GM12801 (cell line): ENCODE measurements around the gene INPP5J.

Experiments
- CTCF ChIP-seq: IDR thresholded peaks from one replicate; pipeline ENCODE4 v1.5.1; 2011; ENCODE audit warnings: control low read depth; ENCODE audit not compliant: insufficient read length; ENCODE audit errors: extremely low read depth

The INPP5J gene

GRCh38 chr22:31139866-31140716 lies 17.3 kb downstream of the INPP5J start, which contains the start of gene PLA2G3:
Gene PLA2G3, minus strand, starts transcription at chr22:31140508. Its CDS starts 154 bp downstream, at chr22:31140354.
- TF ChIP-seq CTCF = no peak

- TF ChIP-seq CTCF = no peak
These were observed 18.0 kb downstream of the INPP5J start for GRCh38 chr22:31140746-31141145.

DNA sequence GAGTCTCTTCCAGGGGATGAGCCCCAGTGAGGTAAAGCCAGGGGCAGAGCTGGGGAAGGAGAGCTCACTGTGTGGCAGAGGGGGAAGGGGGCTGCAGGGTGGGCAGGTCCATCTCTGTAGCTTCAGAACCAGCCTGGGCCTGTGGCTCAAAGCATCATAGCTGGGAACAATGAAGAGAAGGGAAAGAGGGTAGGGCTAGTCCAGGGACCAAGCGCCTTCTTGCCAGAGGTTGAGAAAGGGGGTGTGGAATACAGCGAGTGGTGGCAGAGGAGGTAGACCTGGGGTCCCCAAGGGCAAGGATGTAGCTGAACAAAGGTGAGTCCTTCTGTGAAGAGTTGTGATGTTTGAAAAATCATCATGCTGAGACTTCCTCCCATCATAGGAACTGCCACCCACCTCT lies 18.8 kb downstream of the INPP5J start:
- no peak for TF ChIP-seq CTCF

DNA sequence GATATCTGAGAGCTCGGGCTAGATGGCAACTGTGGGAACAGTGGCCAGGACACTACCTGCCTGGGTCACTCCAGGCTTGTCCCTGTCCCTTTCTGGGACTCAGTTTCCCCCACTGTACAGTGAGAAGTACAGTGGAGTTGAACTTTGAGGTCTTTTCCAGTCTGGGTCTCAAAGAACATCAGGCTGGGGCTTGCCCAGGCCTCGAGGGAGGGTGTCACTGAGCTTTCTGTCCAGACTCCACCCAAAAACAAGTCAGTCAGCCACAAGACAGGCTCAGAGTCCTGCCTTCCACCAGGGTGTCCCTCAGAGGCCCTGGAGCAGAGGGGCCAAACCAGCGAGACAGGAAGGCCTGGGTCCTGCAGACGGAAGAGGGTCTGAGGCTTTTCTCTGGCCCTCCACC lies 19.5 kb downstream of the INPP5J start:
- no peak for TF ChIP-seq CTCF

DNA sequence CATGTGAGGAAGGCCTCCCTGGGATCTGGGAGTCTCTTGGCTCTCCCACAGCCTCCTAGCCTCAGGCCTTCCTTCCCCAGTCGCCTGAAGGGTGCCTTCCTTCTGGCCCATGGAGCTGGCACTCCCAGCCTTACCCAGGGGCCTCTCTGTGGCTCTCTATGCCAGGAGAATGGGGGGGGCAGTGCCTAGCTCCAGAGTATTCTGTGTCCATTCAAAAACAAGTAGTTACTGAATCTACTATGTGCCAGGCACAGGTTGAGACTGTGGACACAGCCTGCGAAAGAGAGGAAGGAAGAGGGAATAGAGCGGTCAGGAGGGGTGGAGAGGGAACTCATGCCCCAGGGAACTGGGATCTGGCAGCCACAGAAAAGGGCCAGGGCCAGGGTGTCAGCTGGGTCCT lies 20.3 kb downstream of the INPP5J start:
- TF ChIP-seq CTCF = no peak

- TF ChIP-seq CTCF = no peak
These were observed 20.8 kb downstream of the INPP5J start for GRCh38 chr22:31143537-31143936.

- no peak for TF ChIP-seq CTCF
These were observed 21.5 kb downstream of the INPP5J start for GRCh38 chr22:31144223-31144622.

GRCh38 chr22:31148488-31148887 lies 25.7 kb downstream of the INPP5J start:
- no peak for TF ChIP-seq CTCF
